Left lung (tissue), 10 donors: ENCODE data around the gene RASA1. TPM values are rescaled to one million over a fixed set of nuclear protein-coding genes. Genes with fewer than 3 reads are reported as not detected.

ENCODE experiments used
- ATAC-seq: fragments of 200-7000 bp; cut with Tn5 transposase; one replicate; pipeline ENCODE4 v1.9.1; 2020; ENCODE audit warnings: moderate library complexity
- DNase-seq, 4 donors: peaks; one replicate each; pipeline ENCODE4 v3.0.0-alpha.2; 2013 to 2020
- H3K27ac ChIP-seq, 2 donors: fragments of 200-600 bp; sonication (generic) in 1 of 2; one replicate each; pipeline versions ENCODE4 v1.5.0 to v1.8.0; 2020 to 2021
- H3K27me3 ChIP-seq, 2 donors: fragments of 200-600 bp; sonication (generic) in 1 of 2; one replicate each; pipeline versions ENCODE4 v1.5.0 to v1.8.0; 2020 to 2021
- H3K36me3 ChIP-seq, 2 donors: fragments of 200-600 bp; sonication (generic) in 1 of 2; one replicate each; pipeline versions ENCODE4 v1.5.0 to v1.8.0; 2020 to 2021
- H3K4me1 ChIP-seq, 2 donors: fragments of 200-600 bp; one replicate each; pipeline ENCODE4 v1.8.0; 2021
- H3K4me3 ChIP-seq, 2 donors: fragments of 200-600 bp; sonication (generic) in 1 of 2; one replicate each; pipeline versions ENCODE4 v1.5.0 to v1.8.0; 2020 to 2021; ENCODE audit warnings: mild to moderate bottlenecking in 1 of 2
- H3K9me3 ChIP-seq, 2 donors: fragments of 200-600 bp; sonication (generic) in 1 of 2; one replicate each; pipeline versions ENCODE4 v1.5.0 to v1.8.0; 2020 to 2021
- CTCF ChIP-seq, 2 donors: fragments of 200-600 bp; sonication (generic) in 1 of 2; IDR thresholded peaks; one replicate each; pipeline versions ENCODE4 v1.5.0 to v1.8.0; 2021; ENCODE audit warnings: antibody characterized with exemption in 2 of 2
- intact Hi-C, 2 donors: fragments of 100-400 bp; cut with DNase I; formaldehyde crosslinking; loops; one replicate each; pipeline versions ENCODE4 v1.11.2 to v1.14.2; 2022
- polyA plus RNA-seq, 6 donors: library from polyadenylated mRNA; unstranded; fragments of 120-200 nt; gene quantifications; one replicate each; pipeline ENCODE4 v1.2.1, GENCODE V29; 2013; ENCODE audit not compliant: insufficient read length in 6 of 6
- total RNA-seq, 2 donors: library from RNA; stranded (reverse); fragmentation: NEBNext Ultra II Directional; extraction: Animal tissue kit (Norgen Biotek cat#: 25700); gene quantifications; one replicate each; pipeline ENCODE4 v1.2.1, GENCODE V29; 2021
- donor health status: DM: no; HTN: yes; CAD: no.
- donor health status: DM: no; HTN: no; CAD: no.

The RASA1 gene
- total and polyA plus RNA-seq, 8 donors: 27.7 to 60.7 (median 54.1) TPM

- no peak for DNase-seq
- intact Hi-C loops: loop anchor here in 1 of 2 donors (10.0 kb wide), 1 partner anchor 125 kb away; the partner anchor contains the start of gene RASA1
- H3K27me3 ChIP-seq: no peaks in the 10 kb centered on the region
- H3K36me3 ChIP-seq: peaks cover 0 to 97% of the 10 kb centered on the region in 2 donors
- H3K27ac ChIP-seq: no peak overlapping the region
- H3K4me1 ChIP-seq: peaks cover 0 to 8% of the 10 kb centered on the region in 2 donors
- no peak for TF ChIP-seq CTCF (IDR thresholded peaks at IDR 0.05)
- no peaks in the 10 kb centered on the region for H3K9me3 ChIP-seq
- H3K4me3 ChIP-seq: no peak overlapping the region
- no peak for ATAC-seq
Observed at GRCh38 chr5:87390075-87390474, 122.4 kb downstream of the RASA1 start.

GRCh38 chr5:87390576-87391199 is 123.0 kb downstream of the RASA1 start:
- intact Hi-C loops: loop anchor here in 1 of 2 donors (10.0 kb wide), 1 partner anchor 126 kb away; the partner anchor contains the start of gene RASA1
- Histone ChIP-seq H3K4me1 (peaks cover 0 to 8% of the 10 kb centered on the region in 2 donors), H3K27me3 (no peaks in the 10 kb centered on the region), H3K9me3 (no peaks in the 10 kb centered on the region), H3K27ac (no peak overlapping the region), H3K36me3 (peaks cover 0 to 99% of the 10 kb centered on the region in 2 donors), H3K4me3 (no peak overlapping the region)
- TF ChIP-seq CTCF (IDR thresholded peaks at IDR 0.05): no peak
- DNase-seq (no peak), ATAC-seq (no peak)

GRCh38 chr5:87392170-87392569 is 124.5 kb downstream of the RASA1 start:
- DNase-seq (no peak), ATAC-seq (no peak)
- H3K36me3 ChIP-seq: peaks cover 0 to 100% of the 10 kb centered on the region in 2 donors
- peak overlapping the region in 1 of 2 donors; percentile 21 for H3K27ac ChIP-seq
- H3K9me3 ChIP-seq: no peaks in the 10 kb centered on the region
- intact Hi-C loops: loop anchor here in 1 of 2 donors (10.0 kb wide), 1 partner anchor 127 kb away; the partner anchor contains the start of gene RASA1
- no peak overlapping the region for H3K4me3 ChIP-seq
- no peak for TF ChIP-seq CTCF (IDR thresholded peaks at IDR 0.05)
- H3K4me1 ChIP-seq: peaks cover 0 to 8% of the 10 kb centered on the region in 2 donors
- H3K27me3 ChIP-seq: no peaks in the 10 kb centered on the region

- H3K4me1 ChIP-seq: peaks cover 0 to 8% of the 10 kb centered on the region in 2 donors
Observed at GRCh38 chr5:87392801-87393200, 125.1 kb downstream of the RASA1 start.

More at GRCh38 chr5:87392801-87393200, 125.1 kb downstream of the RASA1 start:
- Histone ChIP-seq H3K4me3 (no peak overlapping the region), H3K9me3 (no peaks in the 10 kb centered on the region), H3K36me3 (peaks cover 0 to 100% of the 10 kb centered on the region in 2 donors), H3K27ac (no peak overlapping the region), H3K27me3 (no peaks in the 10 kb centered on the region)
- no peak for ATAC-seq
- no peak for DNase-seq
- TF ChIP-seq CTCF (IDR thresholded peaks at IDR 0.05): no peak
- intact Hi-C loops: loop anchor here in 1 of 2 donors (10.0 kb wide), 1 partner anchor 128 kb away; the partner anchor contains the start of gene RASA1
